A549 (cell line): Measurements from ENCODE around the gene TTC31.

Experiments
- CHD4 ChIP-seq: fragments of 200-600 bp; sonication (generic); IDR thresholded peaks from 2 replicates; pipeline ENCODE4 v1.6.1; 2016; ENCODE audit warnings: antibody characterized with exemption, mild to moderate bottlenecking, borderline replicate concordance
- POLR2A ChIP-seq: IDR thresholded peaks from 2 replicates; pipeline ENCODE4 v1.6.1; 2012; ENCODE audit warnings: mild to moderate bottlenecking, low read length
- RFX5 ChIP-seq: fragments of 450-650 bp; IDR thresholded peaks from 2 replicates; pipeline ENCODE4 v1.7.1; 2014; ENCODE audit warnings: antibody characterized with exemption, mild to moderate bottlenecking, moderate library complexity

DNA sequence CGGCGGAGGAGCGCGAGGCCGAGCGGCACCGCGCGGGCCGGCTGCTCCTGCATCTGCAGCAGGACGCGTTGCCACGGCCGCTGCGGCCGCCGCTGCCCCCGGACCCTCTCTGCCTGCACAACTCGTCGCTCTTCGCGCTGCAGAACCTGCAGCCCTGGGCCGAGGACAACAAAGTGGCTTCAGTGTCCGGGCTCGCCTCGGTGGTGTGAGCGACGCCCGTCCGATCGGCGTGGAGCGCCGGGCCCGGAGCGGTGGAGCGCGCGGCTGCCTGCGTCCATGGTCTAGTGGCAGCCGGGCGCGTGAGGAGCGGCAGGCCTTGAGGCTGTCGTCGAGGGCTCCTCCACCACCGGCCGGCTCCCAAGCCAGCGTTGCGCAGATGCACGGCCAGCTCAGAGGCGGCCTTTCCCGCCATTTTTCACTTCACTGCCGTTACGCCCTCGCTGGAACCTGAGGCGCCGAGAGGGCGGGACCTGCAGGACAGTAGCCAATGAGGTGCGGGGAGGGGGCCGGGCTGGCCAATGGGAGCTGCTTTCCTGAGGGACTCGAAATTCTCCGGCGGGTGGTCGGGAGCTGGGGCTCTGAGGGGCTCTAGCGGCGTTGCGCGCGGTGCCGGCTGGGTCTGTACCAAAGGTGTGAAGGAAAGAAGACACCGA, 33.2 kb downstream of the TTC31 start:
- no peak for TF ChIP-seq POLR2A
- no peak for TF ChIP-seq RFX5
- TF ChIP-seq CHD4, result no peak
